WTC11 (cell line): ENCODE measurements around the gene GPR161.

Source experiments
- ATF2 ChIP-seq: sonication (generic); formaldehyde crosslinking; IDR thresholded peaks from 2 replicates; pipeline ENCODE4 v1.8.1; 2022; ENCODE audit warnings: low read depth, missing genetic modification reagents, borderline replicate concordance
- CTCF ChIP-seq: fragments of 200-600 bp; IDR thresholded peaks from 2 replicates; pipeline ENCODE4 v1.8.0; 2022; ENCODE audit warnings: antibody characterized with exemption
- ELF4 ChIP-seq: sonication (generic); formaldehyde crosslinking; IDR thresholded peaks from 2 replicates; pipeline ENCODE4 v1.8.1; 2022; ENCODE audit warnings: low read depth, mild to moderate bottlenecking, moderate library complexity, missing genetic modification reagents
- NFE2L1 ChIP-seq: sonication (generic); formaldehyde crosslinking; IDR thresholded peaks from 2 replicates; pipeline ENCODE4 v1.8.1; 2023; ENCODE audit warnings: missing genetic modification reagents
- NR1H2 ChIP-seq: sonication (generic); formaldehyde crosslinking; IDR thresholded peaks from 2 replicates; pipeline ENCODE4 v1.9.0; 2021; ENCODE audit warnings: mild to moderate bottlenecking, moderate library complexity, missing genetic modification reagents
- TEAD4 ChIP-seq: sonication (generic); formaldehyde crosslinking; IDR thresholded peaks from 2 replicates; pipeline ENCODE4 v1.8.0; 2022; ENCODE audit warnings: mild to moderate bottlenecking, missing genetic modification reagents
- USF2 ChIP-seq: sonication (generic); formaldehyde crosslinking; IDR thresholded peaks from 2 replicates; pipeline ENCODE4 v1.8.1; 2023; ENCODE audit warnings: mild to moderate bottlenecking, missing genetic modification reagents, moderate library complexity

- TF ChIP-seq ATF2 (CRISPR knock-in tag): no peak
- no peak for TF ChIP-seq CTCF
- TF ChIP-seq ELF4 (CRISPR knock-in tag): no peak
- no peak for TF ChIP-seq TEAD4 (CRISPR knock-in tag)
- no peak for TF ChIP-seq NFE2L1 (CRISPR knock-in tag)
- no peak for TF ChIP-seq NR1H2 (CRISPR knock-in tag)
- TF ChIP-seq USF2 (CRISPR knock-in tag): no peak
Observed at GRCh38 chr1:168157638-168158037, 20.9 kb upstream of the GPR161 start.
